K562 (cell line): ENCODE data around the gene TENM4. TPM values are rescaled to one million over a fixed set of nuclear protein-coding genes. Genes with fewer than 3 reads are reported as not detected.

Source experiments
- ATAC-seq: fragments of 200-7000 bp; cut with Tn5 transposase; 3 replicates; pipeline ENCODE4 v1.9.1; 2020; ENCODE audit warnings: moderate library complexity
- BruUV-seq: library from RNA; stranded (reverse); fragments of 400-500 nt; replicated peaks from 2 replicates; lab custom pipeline; 2021; lab: Mats Ljungman, UMichigan
- CTCF ChIA-PET: fragments of 300-600 bp; formaldehyde crosslinking; extraction: SDS; loops from one replicate; lab custom pipeline; 2021; ENCODE audit warnings: low intra/inter-chr PET ratio; lab: Yijun Ruan, JAX
- POLR2A ChIA-PET: fragments of 300-600, 350-650 bp; sonication (Branson Sonifier 250); formaldehyde crosslinking; extraction: SDS; loops from one replicate; lab custom pipeline; 2021; ENCODE audit warnings: antibody characterized with exemption, inconsistent platforms; lab: Yijun Ruan, JAX
- DNase-seq, 4 experiments: peaks; one replicate each; pipeline versions ENCODE4 v3.0.0 to v3.0.0-alpha.2; 2011 to 2018; ENCODE audit warnings: low spot score in 3 of 4, mixed read lengths in 3 of 4; ENCODE audit errors: extremely low read depth in 1 of 4
- FAIRE-seq: peaks from 2 replicates; lab custom pipeline; 2011; peaks lifted over from hg19 to GRCh38; lab: Jason Lieb, UNC
- H2AFZ ChIP-seq: 2 replicates; pipeline ENCODE4 v1.6.0; 2011; ENCODE audit warnings: low read depth, low read length, control low read depth, inconsistent platforms
- H3K27ac ChIP-seq: fragments of 200-600 bp; 3 replicates; pipeline ENCODE4 v1.8.0; 2011; ENCODE audit warnings: low read depth, mild to moderate bottlenecking, control low read depth, inconsistent platforms, low read length, moderate library complexity, mixed read lengths; ENCODE audit errors: extremely low read depth
- H3K27me3 ChIP-seq, 2 experiments: fragments of 300-600 bp in 1 of 2; 2 replicates in 1 of 2; 3 replicates in 1 of 2; pipeline versions ENCODE4 v1.6.0 to v1.8.0; 2011; ENCODE audit warnings: inconsistent platforms in 2 of 2, low read length in 2 of 2, mild to moderate bottlenecking in 1 of 2, mixed read lengths in 1 of 2, moderate library complexity in 1 of 2; ENCODE audit not compliant: control insufficient read depth in 2 of 2, insufficient read depth in 2 of 2
- H3K36me3 ChIP-seq: fragments of 300-600 bp; 3 replicates; pipeline ENCODE4 v1.8.0; 2011; ENCODE audit warnings: mild to moderate bottlenecking, low read length, inconsistent platforms; ENCODE audit not compliant: control insufficient read depth, insufficient read depth
- H3K4me1 ChIP-seq, 2 experiments: fragments of 200-600 bp in 1 of 2; replicated peaks in 1 of 2; 2 replicates in 1 of 2; 3 replicates in 1 of 2; pipeline versions ENCODE4 v1.5.1 to v1.8.0; 2011; ENCODE audit warnings: inconsistent platforms in 2 of 2, low read length in 2 of 2, mild to moderate bottlenecking in 1 of 2, mixed read lengths in 1 of 2, moderate library complexity in 1 of 2; ENCODE audit not compliant: control insufficient read depth in 2 of 2, insufficient read depth in 2 of 2
- H3K4me2 ChIP-seq: 2 replicates; pipeline ENCODE4 v1.6.1; 2011; ENCODE audit warnings: low read length, control low read depth, inconsistent platforms, mixed read lengths; ENCODE audit not compliant: insufficient read depth
- H3K4me3 ChIP-seq: fragments of 200-600 bp; sonication (generic), shearing (Covaris generic); 2 replicates; pipeline ENCODE4 v1.5.1; 2016; ENCODE audit warnings: control low read depth, inconsistent platforms
- H3K79me2 ChIP-seq: fragments of 200-600 bp; 3 replicates; pipeline ENCODE4 v1.8.0; 2011; ENCODE audit warnings: low read length, inconsistent platforms; ENCODE audit not compliant: control insufficient read depth, insufficient read depth
- H3K9ac ChIP-seq, 2 experiments: 2 replicates each; pipeline versions ENCODE4 v1.6.0 to v1.6.1; 2011; ENCODE audit warnings: low read depth in 2 of 2, low read length in 2 of 2, control low read depth in 1 of 2, inconsistent platforms in 1 of 2, mild to moderate bottlenecking in 1 of 2, mixed read lengths in 1 of 2; ENCODE audit not compliant: insufficient read depth in 1 of 2
- H3K9me1 ChIP-seq: one replicate; pipeline ENCODE4 v1.6.0; 2011; ENCODE audit warnings: inconsistent platforms, mild to moderate bottlenecking, low read length, moderate library complexity; ENCODE audit not compliant: control insufficient read depth, insufficient read depth
- H3K9me3 ChIP-seq: replicated peaks from 2 replicates; pipeline ENCODE4 v1.5.1; 2011; ENCODE audit warnings: low read depth, low read length, inconsistent platforms; ENCODE audit not compliant: control insufficient read depth, insufficient read depth
- H4K20me1 ChIP-seq: replicated peaks from 2 replicates; pipeline ENCODE4 v1.6.1; 2011; ENCODE audit warnings: low read length, inconsistent platforms, mixed read lengths; ENCODE audit not compliant: control insufficient read depth, insufficient read depth
- BDP1 ChIP-seq: IDR thresholded peaks from 3 replicates; pipeline ENCODE4 v1.6.1; 2011; ENCODE audit not compliant: insufficient read length, insufficient read depth
- CAMTA2 ChIP-seq: fragments of 250-450 bp; sonication (Bioruptor Pico); conservative IDR thresholded peaks from 2 replicates; pipeline ENCODE4 v1.5.1; 2022
- DDX20 ChIP-seq: fragments of 450-650 bp; IDR thresholded peaks from 2 replicates; pipeline ENCODE4 v1.6.1; 2016; ENCODE audit warnings: missing genetic modification characterization, low read depth, mild to moderate bottlenecking, missing compliant biosample characterization, moderate library complexity
- HMGN3 ChIP-seq: IDR thresholded peaks from 2 replicates; pipeline ENCODE4 v1.6.1; 2011; ENCODE audit warnings: borderline replicate concordance, low read depth, mild to moderate bottlenecking, mixed read lengths, low read length; ENCODE audit not compliant: insufficient read length; ENCODE audit errors: extremely low read depth
- KAT2B ChIP-seq: IDR thresholded peaks from one replicate; pipeline ENCODE4 v1.6.1; 2012; ENCODE audit warnings: low read depth, mild to moderate bottlenecking, control low read depth, inconsistent platforms, low read length, moderate library complexity
- MTF1 ChIP-seq: fragments of 250-450 bp; sonication (Bioruptor Pico); IDR thresholded peaks from 2 replicates; pipeline ENCODE4 v1.9.0; 2021; ENCODE audit warnings: moderate library complexity, mild to moderate bottlenecking, inconsistent platforms, borderline replicate concordance
- SMARCC2 ChIP-seq: fragments of 450-650 bp; IDR thresholded peaks from 2 replicates; pipeline ENCODE4 v1.6.1; 2017; ENCODE audit warnings: antibody characterized with exemption, moderate library complexity, mild to moderate bottlenecking, low read depth
- SRSF7 ChIP-seq: fragments of 200-400 bp; formaldehyde crosslinking; optimal IDR thresholded peaks from 2 replicates; pipeline ENCODE3; 2017; ENCODE audit warnings: mild to moderate bottlenecking, low read depth, low read length
- WHSC1 ChIP-seq: IDR thresholded peaks from one replicate; pipeline ENCODE4 v1.6.1; 2012; ENCODE audit warnings: low read length, control low read depth, inconsistent platforms
- ZNF121 ChIP-seq: sonication (generic); formaldehyde crosslinking; conservative IDR thresholded peaks from 2 replicates; pipeline ENCODE4 v1.8.0; 2022; ENCODE audit warnings: missing genetic modification reagents
- ZNF444 ChIP-seq: fragments of 250-450 bp; sonication (Bioruptor Pico); IDR thresholded peaks from 2 replicates; pipeline ENCODE4 v1.4.0; 2020; ENCODE audit warnings: mild to moderate bottlenecking, moderate library complexity
- WGBS: fragments of 100-300 bp; shearing (Covaris generic); methylation state at CpG from one replicate; pipeline ENCODE4 v1.1.6; 2016; ENCODE audit warnings: low coverage, mixed read lengths; ENCODE audit not compliant: insufficient coverage; ENCODE audit errors: missing lambda C conversion rate; 5-methylcytosine and 5-hydroxymethylcytosine counted together
- in situ Hi-C: fragments of 300-500 bp; cut with MboI; formaldehyde crosslinking; loops from 4 replicates; pipeline ENCODE4 v1.15.0; 2018; ENCODE audit warnings: inconsistent platforms, mixed read lengths
- intact Hi-C: fragments of 100-400 bp; cut with micrococcal nuclease; formaldehyde crosslinking; loops from 2 replicates; pipeline ENCODE4 v1.14.2; 2022
- polyA plus RNA-seq, 8 experiments: library from polyadenylated mRNA; depleted of rRNA in 4 of 8; stranded (reverse) in 5 of 8; unstranded in 3 of 8; fragments of >200 nt; fragmentation: Nextera tagmentation in 2 of 8; fragmentation: Illumina TruSeq in 1 of 8; extraction: Ambion mirVana in 2 of 8; extraction: Trizol in 1 of 8; gene quantifications; 2 replicates each; pipeline versions ENCODE4 v1.2.1 to v1.2.3, GENCODE V29; 2011 to 2014; ENCODE audit warnings: inconsistent platforms in 1 of 8, missing spikeins in 1 of 8
- total RNA-seq, 7 experiments: library from RNA; depleted of rRNA in 6 of 7; stranded (reverse); fragments of >200 nt in 6 of 7; fragmentation: Illumina TruSeq in 2 of 7; extraction: Trizol in 2 of 7; gene quantifications; 2 replicates each; pipeline versions ENCODE4 v1.2.1 to v1.2.3, GENCODE V29; 2011 to 2021; ENCODE audit warnings: low replicate concordance in 1 of 7
- TF ChIP-seq, protein P1 (sequence below): sonication (generic); formaldehyde crosslinking; IDR thresholded peaks from 2 replicates; pipeline ENCODE4 v1.4.0; 2020; ENCODE audit warnings: mild to moderate bottlenecking, missing genetic modification reagents
- TF ChIP-seq, protein P2 (sequence below): fragments of 250-450 bp; sonication (Bioruptor Pico); IDR thresholded peaks from 2 replicates; pipeline ENCODE4 v1.5.1; 2021; ENCODE audit warnings: mild to moderate bottlenecking

Gene TENM4
- total and polyA plus RNA-seq, 9 of the 15 experiments (the other 6 are each of a cell fraction or from before 2014, with no cell fraction given) = 0.16 TPM; not detected in 8

DNA sequence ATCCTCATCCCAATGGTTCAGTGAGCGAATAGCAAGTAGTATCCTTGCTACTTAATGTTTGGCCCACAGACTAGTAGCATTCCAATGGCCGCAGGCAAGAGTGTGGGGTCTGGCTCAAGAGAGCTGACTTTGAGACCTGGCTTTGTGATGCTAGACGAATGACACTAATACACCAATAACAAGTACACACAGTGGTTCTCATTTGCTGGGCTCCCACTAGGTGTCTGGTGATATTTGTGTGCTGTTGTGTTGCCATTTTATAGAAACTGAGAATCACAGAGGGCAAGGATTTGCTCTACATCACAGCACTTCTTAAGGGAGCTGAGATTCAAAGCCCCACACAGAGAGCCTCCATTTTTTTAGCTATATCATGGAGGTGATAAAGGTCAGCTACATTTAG, 351.2 kb downstream of the TENM4 start:
- Histone ChIP-seq H3K9me3 (no peaks in the 10 kb centered on the region), H3K4me3 (no peak overlapping the region), H3K36me3 (no peaks in the 10 kb centered on the region), H3K27ac (no peak overlapping the region), H4K20me1 (no peaks in the 10 kb centered on the region), H3K9me1 (no peaks in the 10 kb centered on the region), H3K4me1 (no peaks in the 10 kb centered on the region), H2AFZ (no peak overlapping the region), H3K27me3 (peaks cover 0 to 6% of the 10 kb centered on the region in 2 experiments; a peak in 1 of 5 replicates), H3K4me2 (no peak overlapping the region), H3K9ac (no peak overlapping the region), H3K79me2 (no peaks in the 10 kb centered on the region)
- intact Hi-C loops = no loop called here
- ChIA-PET POLR2A (interaction anchor here (1.0 kb wide), 1 partner anchor 19 kb away, joined by 3 read pairs; no protein-coding TSS in a partner anchor), CTCF (no interaction called here)
- no TSS peak for BruUV-seq
- no peak for TF ChIP-seq HMGN3
- TF ChIP-seq SRSF7 = no peak
- TF ChIP-seq MTF1 (CRISPR knock-in tag) = no peak
- TF ChIP-seq SMARCC2 = no peak
- TF ChIP-seq, protein P1, sequence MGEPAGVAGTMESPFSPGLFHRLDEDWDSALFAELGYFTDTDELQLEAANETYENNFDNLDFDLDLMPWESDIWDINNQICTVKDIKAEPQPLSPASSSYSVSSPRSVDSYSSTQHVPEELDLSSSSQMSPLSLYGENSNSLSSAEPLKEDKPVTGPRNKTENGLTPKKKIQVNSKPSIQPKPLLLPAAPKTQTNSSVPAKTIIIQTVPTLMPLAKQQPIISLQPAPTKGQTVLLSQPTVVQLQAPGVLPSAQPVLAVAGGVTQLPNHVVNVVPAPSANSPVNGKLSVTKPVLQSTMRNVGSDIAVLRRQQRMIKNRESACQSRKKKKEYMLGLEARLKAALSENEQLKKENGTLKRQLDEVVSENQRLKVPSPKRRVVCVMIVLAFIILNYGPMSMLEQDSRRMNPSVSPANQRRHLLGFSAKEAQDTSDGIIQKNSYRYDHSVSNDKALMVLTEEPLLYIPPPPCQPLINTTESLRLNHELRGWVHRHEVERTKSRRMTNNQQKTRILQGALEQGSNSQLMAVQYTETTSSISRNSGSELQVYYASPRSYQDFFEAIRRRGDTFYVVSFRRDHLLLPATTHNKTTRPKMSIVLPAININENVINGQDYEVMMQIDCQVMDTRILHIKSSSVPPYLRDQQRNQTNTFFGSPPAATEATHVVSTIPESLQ (CRISPR knock-in tag) = no peak
- no peak for TF ChIP-seq ZNF444 (CRISPR knock-in tag)
- no peak for TF ChIP-seq ZNF121
- TF ChIP-seq CAMTA2 (CRISPR knock-in tag) = no peak
- TF ChIP-seq, protein P2, sequence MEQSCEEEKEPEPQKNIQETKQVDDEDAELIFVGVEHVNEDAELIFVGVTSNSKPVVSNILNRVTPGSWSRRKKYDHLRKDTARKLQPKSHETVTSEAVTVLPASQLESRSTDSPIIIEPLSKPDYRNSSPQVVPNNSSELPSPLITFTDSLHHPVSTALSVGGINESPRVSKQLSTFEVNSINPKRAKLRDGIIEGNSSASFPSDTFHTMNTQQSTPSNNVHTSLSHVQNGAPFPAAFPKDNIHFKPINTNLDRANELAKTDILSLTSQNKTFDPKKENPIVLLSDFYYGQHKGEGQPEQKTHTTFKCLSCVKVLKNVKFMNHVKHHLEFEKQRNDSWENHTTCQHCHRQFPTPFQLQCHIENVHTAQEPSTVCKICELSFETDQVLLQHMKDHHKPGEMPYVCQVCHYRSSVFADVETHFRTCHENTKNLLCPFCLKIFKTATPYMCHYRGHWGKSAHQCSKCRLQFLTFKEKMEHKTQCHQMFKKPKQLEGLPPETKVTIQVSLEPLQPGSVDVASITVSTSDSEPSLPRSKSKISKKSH = no peak
- no peak for TF ChIP-seq KAT2B
- no peak for TF ChIP-seq BDP1
- TF ChIP-seq WHSC1 = no peak
- no peak for TF ChIP-seq DDX20 (tag)
- DNase-seq (no peak), ATAC-seq (no peak), FAIRE-seq (no peak)
- in situ Hi-C loops = no loop called here
- 0% methylated on average over 3 of the region's 3 CpGs for WGBS
